Measurements from ENCODE around the gene MCF2L2.
"Not testable (repeated sequence)": the region's sequence is repeated elsewhere in the genome, so short reads cannot be mapped to it uniquely, and the experiment has no call there.

MCF2L2 gene, protein sequence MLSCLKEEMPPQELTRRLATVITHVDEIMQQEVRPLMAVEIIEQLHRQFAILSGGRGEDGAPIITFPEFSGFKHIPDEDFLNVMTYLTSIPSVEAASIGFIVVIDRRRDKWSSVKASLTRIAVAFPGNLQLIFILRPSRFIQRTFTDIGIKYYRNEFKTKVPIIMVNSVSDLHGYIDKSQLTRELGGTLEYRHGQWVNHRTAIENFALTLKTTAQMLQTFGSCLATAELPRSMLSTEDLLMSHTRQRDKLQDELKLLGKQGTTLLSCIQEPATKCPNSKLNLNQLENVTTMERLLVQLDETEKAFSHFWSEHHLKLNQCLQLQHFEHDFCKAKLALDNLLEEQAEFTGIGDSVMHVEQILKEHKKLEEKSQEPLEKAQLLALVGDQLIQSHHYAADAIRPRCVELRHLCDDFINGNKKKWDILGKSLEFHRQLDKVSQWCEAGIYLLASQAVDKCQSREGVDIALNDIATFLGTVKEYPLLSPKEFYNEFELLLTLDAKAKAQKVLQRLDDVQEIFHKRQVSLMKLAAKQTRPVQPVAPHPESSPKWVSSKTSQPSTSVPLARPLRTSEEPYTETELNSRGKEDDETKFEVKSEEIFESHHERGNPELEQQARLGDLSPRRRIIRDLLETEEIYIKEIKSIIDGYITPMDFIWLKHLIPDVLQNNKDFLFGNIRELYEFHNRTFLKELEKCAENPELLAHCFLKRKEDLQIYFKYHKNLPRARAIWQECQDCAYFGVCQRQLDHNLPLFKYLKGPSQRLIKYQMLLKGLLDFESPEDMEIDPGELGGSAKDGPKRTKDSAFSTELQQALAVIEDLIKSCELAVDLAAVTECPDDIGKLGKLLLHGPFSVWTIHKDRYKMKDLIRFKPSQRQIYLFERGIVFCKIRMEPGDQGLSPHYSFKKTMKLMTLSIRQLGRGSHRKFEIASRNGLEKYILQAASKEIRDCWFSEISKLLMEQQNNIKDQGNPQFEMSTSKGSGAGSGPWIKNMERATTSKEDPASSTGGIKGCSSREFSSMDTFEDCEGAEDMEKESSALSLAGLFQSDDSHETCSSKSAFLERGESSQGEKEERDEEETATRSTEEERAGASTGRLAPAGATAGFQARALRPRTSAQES

DNA sequence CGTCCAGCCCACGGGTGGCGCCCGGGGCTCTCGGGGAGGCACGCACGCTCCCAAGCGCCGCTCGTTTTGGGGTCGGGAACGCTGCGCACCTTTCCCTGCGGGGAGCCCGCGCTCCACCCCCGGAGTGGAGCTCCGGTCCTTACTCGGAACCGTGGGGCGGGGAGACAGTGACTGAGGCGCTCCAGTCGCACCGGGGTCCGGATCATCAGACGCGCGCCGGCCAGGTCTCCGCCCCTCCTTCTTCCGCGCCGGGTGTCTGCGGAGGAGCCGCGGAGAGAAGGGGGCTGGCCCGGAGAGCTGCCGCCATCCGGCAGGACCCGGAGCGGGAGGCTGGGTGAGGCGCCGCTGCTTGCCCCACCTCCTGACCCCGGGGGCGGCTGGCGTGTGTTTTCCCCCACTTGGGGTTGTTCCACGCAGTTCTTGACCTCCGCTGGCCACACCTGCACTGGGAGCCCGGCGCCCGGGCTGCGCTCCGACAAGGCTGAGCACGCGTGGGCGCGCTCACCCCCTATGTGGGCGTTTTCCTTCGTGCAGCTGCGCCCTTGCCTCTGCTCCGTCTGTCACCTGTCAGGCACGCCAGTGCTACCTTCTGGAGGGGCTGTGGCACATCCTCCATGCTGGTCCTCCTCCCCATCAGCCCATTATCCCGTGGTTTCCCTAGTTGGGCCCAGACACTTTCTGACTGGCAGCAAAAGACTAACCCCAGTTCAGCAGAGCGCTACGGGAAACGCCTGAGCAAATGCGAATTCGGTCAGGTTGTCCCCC is at the start of gene MCF2L2:
TSS of gene MCF2L2 (minus strand) at position 173 of the 765 bp plus-strand sequence. CDS start 642 bp downstream, outside the sequence.
- DNase-seq (ENCODE audit: low spot score) = peak; percentile 82

DNA sequence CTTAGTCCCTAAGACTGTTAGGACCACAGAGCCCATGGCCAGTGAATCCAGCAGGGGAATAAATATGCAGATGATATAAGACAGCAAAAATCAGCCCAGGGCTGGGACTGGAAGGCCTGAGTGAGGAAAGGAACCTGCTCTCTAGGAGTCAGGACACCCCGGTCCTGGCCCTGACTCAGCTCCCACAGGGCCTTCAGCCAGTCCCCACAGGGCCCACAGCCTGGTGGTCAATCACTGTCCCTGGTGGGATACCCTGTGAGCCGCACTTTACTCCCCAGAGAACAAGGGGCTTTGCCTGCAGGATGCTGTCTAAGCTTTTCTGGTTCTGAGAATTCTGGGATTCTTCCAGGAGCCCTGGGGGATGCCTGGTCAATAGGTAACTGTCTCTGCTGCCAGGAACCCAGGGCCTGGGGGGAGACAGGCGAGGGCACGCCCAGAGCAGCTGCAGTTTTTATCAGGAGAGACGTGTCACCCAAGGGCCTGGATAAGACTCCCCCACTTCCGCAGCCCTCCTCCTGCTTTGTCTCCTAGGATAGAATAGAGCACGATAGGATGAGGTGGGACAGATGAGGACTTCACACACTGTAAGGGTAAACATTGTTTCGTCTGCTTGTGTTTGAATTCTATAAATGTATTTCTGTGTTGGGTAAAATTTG is 49.5 kb upstream of the MCF2L2 start:
- no peak for DNase-seq (ENCODE audit: low spot score)

DNA sequence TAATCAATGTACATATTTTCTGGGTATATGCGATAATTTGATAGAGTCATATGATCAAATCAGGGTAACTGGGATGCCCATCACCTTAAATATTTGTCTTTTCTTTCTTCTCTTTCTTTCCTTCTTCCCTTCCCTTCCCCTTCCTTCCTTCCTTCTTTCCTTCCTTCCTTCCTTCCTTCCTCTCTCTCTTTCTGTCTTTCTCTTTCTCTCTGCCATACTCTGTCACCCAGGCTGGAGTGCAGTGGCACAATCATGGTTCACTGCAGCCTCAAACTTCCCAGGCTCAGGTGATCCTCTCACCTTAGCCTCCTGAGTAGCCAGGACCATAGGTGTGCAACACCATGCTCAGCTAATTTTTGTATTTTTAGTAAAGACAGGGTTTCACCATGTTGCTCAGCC is 47.3 kb upstream of the MCF2L2 start:
- DNase-seq (ENCODE audit: low spot score) = not testable (repeated sequence)

DNA sequence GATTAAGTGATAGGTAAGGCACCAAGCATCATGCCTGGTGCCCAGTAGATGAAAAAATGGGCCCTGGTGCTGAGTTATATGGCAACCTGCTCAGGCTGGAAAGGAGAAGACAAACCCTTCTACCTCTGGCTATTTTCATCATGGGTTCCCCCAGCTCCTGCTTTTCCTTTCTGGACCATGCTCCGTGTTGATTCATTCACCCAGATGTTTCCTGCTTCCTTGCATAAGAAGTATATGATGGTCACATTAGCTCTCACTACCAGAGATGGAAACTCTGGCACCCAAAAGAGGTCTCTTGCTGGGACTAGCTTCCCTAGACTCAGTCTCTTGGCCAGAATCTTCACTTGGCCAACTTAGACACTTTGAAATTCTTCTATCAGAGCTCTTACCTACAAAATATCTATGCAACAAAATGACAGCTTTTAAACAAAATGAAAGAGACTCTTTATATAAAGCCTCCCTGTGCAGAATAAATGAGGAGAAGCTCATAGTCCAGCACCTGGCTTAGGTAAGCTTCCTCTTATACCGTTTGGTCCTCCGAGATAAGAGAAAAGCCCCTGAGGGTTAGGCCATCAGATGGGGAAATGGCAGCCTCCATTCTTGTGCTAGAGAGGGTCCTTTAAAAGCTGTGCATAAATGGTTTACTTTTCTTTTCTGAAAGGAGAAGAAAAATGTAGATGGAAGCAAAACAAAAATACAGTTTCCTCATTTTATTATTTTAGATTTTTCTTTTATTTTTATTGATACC is 46.8 kb upstream of the MCF2L2 start:
- DNase-seq (ENCODE audit: low spot score) = no peak

DNA sequence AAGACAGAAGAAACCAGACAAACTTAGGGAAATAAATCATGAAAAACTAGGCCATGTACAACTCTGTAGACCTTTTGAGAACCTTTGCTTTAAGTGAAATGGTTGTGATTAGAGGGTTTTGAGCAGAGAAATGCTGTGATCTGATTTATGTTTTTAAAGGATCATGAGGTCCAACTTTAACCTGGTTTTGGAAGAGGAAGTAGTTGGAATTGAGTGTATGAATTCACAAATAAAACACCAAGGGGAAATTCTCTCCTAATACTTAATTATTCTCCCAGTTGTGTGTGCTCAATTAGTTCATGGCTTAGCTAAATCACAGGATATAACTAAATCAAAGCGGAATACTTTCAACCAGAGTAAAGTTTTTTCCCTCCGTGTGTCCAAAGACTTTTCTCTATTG is 45.5 kb upstream of the MCF2L2 start:
- DNase-seq (ENCODE audit: low spot score) = no peak

DNA sequence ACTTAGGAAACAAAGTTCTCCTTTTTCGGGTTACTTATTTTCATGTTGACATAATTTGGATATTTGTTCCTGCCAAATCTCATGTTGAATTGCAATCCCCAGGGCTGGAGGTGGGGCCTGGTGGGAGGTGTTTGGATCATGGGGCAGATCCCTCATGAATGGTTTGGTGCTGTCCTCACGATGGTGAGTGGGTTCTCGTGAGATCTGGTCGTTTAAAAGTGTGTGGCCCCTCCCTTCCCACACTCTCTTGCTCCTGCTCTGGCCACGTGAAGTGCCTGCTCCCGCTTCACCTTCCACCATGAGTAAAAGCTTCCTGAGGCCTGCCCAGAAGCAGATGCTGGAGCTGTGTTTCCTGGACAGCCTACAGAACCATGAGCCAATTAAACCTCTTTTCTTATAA is 43.7 kb upstream of the MCF2L2 start:
- DNase-seq (ENCODE audit: low spot score) = no peak

DNA sequence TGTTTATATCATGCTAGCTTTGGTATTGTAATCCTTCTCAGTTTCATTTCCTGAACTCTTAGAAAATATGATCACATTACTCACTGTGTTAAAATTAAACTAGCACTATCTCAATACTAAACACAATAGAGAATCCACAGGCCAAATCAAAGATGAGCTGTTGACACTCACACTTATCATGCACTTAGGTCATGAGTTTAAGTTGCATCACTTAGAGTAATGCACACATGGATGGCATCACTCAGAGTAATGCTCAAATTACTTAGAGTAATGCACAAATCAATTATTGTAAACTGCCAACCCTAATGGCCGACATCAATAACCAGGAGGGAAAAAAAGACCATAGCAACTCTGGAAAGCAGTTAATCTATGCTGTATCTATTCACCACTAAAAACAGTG is 40.0 kb upstream of the MCF2L2 start:
- DNase-seq (ENCODE audit: low spot score) = no peak

DNA sequence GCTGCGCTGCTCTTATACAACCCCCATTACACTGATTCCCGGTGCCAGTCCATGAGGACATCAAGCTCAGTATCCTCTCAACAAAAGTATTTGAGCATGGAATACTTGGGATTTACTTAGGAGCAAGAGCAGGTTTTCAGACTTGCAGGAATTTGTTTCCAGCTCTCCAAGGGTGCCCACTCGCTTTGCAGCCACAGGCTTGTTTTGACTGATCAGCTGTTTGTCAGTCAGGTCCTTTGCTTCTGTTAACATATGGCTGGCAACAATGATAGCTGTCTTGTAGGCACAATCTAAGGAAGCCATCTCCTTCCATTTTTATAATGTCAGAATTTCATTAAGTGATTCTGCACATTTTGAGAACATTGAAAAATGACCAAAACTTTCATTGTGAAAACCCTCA is 38.2 kb upstream of the MCF2L2 start:
- no peak for DNase-seq (ENCODE audit: low spot score)

DNA sequence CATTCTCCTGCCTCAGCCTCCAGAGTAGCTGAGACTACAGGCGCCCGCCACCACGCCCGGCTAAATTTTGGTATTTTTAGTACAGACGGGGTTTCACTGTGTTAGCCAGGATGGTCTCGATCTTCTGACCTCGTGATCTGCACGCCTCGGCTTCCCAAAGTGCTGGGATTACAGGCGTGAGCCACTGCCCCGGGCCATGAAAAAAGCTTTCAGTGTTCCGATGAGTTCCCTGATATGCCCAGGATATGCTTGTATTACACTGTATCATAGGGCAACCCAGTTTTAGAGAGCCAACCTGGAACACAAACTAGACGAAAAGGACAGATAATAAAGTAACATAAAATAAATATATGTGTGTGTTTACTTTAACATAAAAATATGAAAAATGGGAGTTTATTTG is 37.3 kb upstream of the MCF2L2 start:
- not testable (repeated sequence) for DNase-seq (ENCODE audit: low spot score)

DNA sequence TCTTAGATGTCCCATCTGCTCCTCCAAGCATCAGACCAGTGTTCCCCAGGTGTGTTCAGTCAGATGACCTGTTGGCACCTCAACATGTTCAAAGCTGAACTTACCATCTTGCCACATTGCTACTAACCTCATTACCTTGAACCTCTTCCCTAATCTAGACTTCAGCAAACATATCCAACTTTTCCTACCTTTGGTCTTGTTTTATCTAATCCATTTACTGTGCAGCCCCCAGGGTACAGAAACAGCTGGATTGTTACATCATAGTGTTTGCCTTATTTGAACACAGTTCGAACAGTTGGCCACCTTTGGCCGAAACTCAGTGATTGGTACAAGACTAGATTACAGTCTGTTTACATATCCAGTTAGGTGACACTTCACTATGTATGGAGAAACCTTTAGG is 36.1 kb upstream of the MCF2L2 start:
- DNase-seq (ENCODE audit: low spot score) = no peak

DNA sequence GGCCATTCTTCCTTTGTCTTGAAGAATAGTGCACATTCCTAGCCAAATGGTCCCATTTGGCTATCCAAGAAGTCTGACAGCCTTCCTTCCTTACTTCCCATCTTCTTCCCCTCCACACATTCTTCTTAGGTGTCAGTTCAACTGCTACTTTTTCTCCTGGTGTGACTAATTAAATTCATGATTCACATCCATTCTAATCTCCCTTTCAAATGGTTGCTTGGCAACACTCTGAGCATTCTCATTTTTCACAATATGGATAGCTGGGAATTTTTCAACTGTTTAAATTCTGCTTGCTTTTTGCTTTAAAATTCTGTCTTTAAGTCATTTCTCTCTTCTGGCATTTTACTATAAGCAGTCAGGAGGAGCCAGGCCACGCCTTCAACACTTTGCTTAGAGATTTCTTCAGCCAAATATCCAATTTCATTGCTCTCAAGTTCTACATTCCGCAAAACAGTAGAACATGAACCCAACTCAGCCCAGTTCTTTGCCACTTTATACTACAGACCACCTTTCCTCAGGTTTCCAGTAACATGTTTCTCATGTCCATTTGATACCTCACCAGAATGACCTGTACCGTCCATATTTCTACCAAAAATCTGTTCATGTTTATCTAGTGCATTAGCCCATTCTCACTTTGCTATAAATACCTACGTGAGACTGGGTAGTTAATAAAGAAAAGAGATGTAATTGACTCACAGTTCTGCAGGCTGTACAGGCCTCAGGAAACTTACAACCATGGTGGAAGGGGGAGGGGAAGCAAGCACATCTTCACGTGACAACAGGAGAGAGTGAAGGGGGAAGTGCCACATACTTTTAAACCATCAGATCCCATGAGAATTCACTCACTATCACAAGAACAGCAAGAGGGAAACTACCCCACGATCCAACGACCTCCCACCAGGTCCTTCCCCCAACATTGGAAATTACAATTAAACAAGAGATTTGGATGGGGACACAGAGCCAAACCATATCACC is 31.9 kb upstream of the MCF2L2 start:
- DNase-seq (ENCODE audit: low spot score) = no peak

DNA sequence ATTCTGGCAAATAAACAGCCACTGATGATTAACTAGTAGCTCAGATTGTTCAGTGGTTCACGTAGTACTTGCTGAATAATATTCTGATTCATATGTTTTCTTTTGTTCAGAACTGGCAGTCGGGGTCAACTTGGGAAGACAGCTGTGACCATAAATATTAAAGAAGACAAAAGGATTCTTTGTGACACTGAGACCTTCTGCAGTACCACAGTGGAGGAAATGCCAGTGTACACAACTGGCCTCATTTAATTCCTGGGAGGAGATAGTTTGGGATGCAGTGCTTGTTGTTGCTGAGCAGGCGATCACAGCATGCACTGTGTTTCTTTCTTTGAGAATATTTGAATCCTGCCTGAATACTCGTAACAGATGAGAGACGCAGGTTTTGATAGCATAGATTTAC is 26.7 kb upstream of the MCF2L2 start:
- no peak for DNase-seq (ENCODE audit: low spot score)

DNA sequence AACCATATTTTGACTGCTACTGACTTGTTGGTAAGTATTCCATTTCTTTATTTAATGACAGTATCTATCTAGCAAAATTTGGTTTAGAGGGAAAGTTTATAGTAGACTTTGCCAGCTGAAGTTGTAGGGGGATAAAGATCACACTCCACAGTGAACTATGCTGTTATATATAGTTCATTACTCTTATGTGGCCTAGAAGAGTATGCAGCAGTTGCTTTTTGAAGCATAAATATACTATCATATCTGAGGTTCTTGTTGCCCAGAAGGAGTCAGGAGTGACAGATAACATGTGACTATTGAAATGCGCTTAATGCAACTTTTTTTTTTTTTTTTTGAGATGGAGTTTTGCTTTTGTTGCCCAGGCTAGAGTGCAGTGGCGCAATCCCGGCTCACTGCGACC is 25.6 kb upstream of the MCF2L2 start:
- DNase-seq (ENCODE audit: low spot score) = no peak

DNA sequence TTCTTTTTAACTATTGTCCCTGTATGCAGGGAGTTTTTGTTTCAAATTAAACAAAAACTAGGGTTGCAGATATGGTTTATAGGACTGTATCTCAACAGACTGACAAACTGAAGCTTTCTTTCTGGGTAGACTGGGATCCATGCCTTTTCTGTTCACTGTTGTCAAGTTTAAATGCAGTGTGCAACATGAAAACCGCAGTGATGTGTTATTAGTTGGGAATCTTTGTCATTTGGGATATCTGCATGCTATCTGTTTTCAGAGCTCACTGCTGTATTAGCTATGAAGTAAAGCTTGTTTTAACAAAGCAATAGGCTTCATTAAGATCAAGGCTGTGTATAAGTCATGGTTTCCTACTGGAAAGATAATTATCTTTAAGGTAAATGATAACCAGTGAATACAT is 21.4 kb upstream of the MCF2L2 start:
- DNase-seq (ENCODE audit: low spot score) = no peak

DNA sequence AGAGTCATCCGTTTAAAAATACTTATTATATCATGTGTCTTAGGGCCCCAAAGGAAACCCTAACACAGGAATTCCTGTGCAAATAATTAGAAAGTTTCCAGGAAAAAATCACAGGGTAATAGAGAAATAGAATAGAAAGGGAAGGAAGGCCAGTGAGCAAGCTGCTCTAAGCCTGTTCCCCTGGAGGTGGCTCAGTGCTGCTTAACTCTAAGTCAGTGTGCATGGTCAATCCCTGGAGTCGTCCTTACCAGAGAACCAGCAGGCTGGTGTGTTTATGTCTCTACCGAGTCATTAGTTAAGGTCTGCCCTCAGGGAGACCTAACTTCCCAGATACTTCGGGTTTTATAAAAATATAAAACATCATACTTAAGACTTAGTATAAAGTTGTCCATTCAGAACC is 21.0 kb upstream of the MCF2L2 start:
- no peak for DNase-seq (ENCODE audit: low spot score)

DNA sequence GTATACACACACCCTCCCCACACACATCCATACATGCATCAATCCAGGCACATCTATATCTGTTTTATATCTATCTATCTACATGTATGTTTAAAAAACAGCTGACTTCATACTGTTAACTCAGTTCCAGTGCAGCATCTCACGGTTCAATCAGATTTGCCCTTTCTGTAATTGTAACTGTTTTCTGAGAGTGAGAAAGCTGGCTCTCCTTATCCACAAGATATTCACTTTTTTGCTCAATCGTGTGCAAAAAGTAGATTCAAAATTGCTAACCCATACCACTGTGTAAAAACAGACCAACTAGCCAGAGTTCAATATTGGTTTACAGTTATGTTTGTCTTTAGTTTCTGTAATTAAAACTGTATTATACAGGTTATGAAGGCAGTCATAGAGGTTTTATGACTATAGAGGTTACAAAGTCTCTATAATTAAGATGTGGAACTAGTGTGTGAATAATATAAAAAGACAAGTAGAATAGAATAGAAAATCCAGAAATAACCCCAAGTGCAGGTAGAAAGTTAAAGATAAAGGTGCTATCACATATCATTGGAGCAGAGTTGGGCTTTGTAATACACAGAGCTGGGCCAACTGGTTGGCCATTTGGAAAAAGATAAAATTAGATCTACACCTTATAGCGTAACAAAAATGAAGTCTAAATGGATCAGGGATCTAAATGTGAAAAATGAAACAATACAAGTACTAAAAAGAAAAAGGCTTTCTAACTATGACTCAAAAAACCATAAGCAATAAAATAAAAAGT is 20.1 kb upstream of the MCF2L2 start:
- no peak for DNase-seq (ENCODE audit: low spot score)

DNA sequence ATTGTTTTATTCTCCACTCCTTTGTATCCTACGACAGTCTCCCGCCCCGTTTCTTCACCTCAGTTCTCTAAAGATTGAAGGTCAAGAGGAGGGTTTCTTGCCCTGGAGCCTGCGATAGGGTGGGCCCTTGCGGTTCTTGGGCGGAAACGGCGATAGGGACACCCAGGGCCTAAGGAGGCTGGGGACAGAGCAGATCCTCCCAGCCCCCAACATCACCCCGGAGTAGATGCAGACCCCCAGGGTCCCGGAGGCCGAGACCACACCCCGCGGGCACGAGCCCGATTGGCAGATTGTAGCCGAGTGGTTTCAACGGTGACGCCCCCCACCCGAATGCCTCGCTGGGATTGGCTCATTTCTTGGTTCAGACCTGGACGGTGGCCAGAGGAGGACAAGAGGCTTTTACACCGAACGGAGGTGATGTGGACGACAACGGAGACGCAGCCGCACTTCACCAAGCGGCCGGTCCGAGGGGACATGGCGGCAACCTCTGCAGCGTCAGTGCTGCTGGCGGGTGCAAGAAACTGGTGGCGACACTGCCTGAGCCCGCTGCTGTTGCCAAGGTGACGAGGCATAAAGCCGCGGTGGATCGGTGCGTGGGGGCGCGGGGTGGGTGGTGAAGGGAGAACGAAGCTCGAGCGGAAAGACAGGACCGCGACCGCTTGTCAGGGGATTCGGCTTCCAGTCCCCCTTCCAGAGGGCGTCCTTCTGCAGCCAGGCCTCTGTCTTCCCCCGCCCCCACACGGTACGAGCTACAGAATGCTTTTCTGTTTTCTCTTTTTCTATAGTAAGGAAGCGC is 19.0 kb upstream of the MCF2L2 start:
- DNase-seq (ENCODE audit: low spot score) = peak; percentile 87

DNA sequence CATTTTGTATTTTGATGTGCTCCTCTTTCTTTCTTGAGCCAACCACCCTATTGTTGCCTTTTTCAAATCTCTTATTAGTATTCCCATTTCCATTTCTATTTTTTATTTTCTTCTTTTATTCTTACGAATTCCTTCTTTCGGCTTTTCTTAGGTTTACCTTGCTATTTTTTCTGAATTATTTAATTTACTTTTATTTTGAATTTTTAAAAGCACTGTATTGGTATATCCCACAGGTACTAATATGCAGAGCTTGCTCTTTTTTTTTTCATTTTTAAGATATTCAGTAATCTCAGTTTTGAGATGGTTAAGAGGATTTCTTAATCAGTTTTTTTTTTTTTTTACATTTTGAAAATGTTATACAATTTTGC is 18.4 kb upstream of the MCF2L2 start:
- DNase-seq (ENCODE audit: low spot score) = no peak
